BLaER1 (cell line): ENCODE measurements around the gene SRP54.
"Not testable (repeated sequence)": the region's sequence is repeated elsewhere in the genome, so short reads cannot be mapped to it uniquely, and the experiment has no call there.

Source experiments
- H3K27ac ChIP-seq: shearing (Covaris generic); formaldehyde crosslinking; 2 replicates; pipeline ENCODE4 v1.8.1; 2022
- H3K27me3 ChIP-seq: shearing (Covaris generic); formaldehyde crosslinking; 2 replicates; pipeline ENCODE4 v1.8.1; 2022
- H3K36me3 ChIP-seq: shearing (Covaris generic); formaldehyde crosslinking; 2 replicates; pipeline ENCODE4 v1.8.1; 2022
- H3K4me1 ChIP-seq: shearing (Covaris generic); formaldehyde crosslinking; 2 replicates; pipeline ENCODE4 v1.8.1; 2022
- H3K4me2 ChIP-seq: shearing (Covaris generic); formaldehyde crosslinking; 2 replicates; pipeline ENCODE4 v1.8.1; 2022
- H3K4me3 ChIP-seq: shearing (Covaris generic); formaldehyde crosslinking; 2 replicates; pipeline ENCODE4 v1.8.1; 2022
- H3K9ac ChIP-seq: shearing (Covaris generic); formaldehyde crosslinking; 2 replicates; pipeline ENCODE4 v1.8.1; 2022
- H3K9me3 ChIP-seq: shearing (Covaris generic); formaldehyde crosslinking; 2 replicates; pipeline ENCODE4 v1.8.1; 2022
- H4K20me1 ChIP-seq: shearing (Covaris generic); formaldehyde crosslinking; 2 replicates; pipeline ENCODE4 v1.8.1; 2022
- Cebpa-rat ChIP-seq: shearing (Covaris generic); IDR thresholded peaks from 2 replicates; pipeline ENCODE4 v1.8.1; 2022

Gene SRP54

GRCh38 chr14:35044939-35045797 is 62.4 kb downstream of the SRP54 start:
- peak overlapping the region; percentile 85 for H3K4me2 ChIP-seq
- TF ChIP-seq Cebpa-rat = no peak
- peaks cover 18% of the 10 kb centered on the region for H3K4me1 ChIP-seq
- no peaks in the 10 kb centered on the region for H3K9me3 ChIP-seq
- peak overlapping the region; percentile 66 for H3K27ac ChIP-seq
- peak overlapping the region; percentile 82 for H3K9ac ChIP-seq
- no peaks in the 10 kb centered on the region for H3K27me3 ChIP-seq
- no peaks in the 10 kb centered on the region for H4K20me1 ChIP-seq
- H3K36me3 ChIP-seq = peaks cover 5% of the 10 kb centered on the region; the same call in 1 of the 2 replicates
- peak overlapping the region; percentile 88 for H3K4me3 ChIP-seq

GRCh38 chr14:35045798-35046047 is 62.9 kb downstream of the SRP54 start:
- TF ChIP-seq Cebpa-rat = no peak
- H3K27me3 ChIP-seq = no peaks in the 10 kb centered on the region
- peaks cover 18% of the 10 kb centered on the region for H3K4me1 ChIP-seq
- peak overlapping the region; percentile 85 for H3K4me2 ChIP-seq
- H3K27ac ChIP-seq = peak overlapping the region; percentile 66
- H3K9me3 ChIP-seq = no peaks in the 10 kb centered on the region
- H3K36me3 ChIP-seq = peaks cover 5% of the 10 kb centered on the region; the same call in 1 of the 2 replicates
- peak overlapping the region; percentile 88 for H3K4me3 ChIP-seq
- peak overlapping the region; percentile 82 for H3K9ac ChIP-seq
- no peaks in the 10 kb centered on the region for H4K20me1 ChIP-seq

- Histone ChIP-seq H3K9ac (peak within 1 kb of the TSS; percentile 82), H3K36me3 (peaks cover 8% of the 10 kb centered on the region; the same call in 1 of the 2 replicates), H4K20me1 (no peaks in the 10 kb centered on the region), H3K4me1 (peaks cover 18% of the 10 kb centered on the region), H3K27me3 (no peaks in the 10 kb centered on the region), H3K27ac (peak within 1 kb of the TSS; percentile 73), H3K4me2 (peak within 1 kb of the TSS; percentile 85), H3K9me3 (no peaks in the 10 kb centered on the region), H3K4me3 (peak within 1 kb of the TSS; percentile 88)
- no peak for TF ChIP-seq Cebpa-rat
Measured at GRCh38 chr14:35046048-35046750, 63.4 kb downstream of the SRP54 start, which contains the start of gene FAM177A1. Gene FAM177A1 (plus strand): TSS chr14:35046272. CDS start chr14:35046464, 192 bp downstream.

GRCh38 chr14:35046751-35047536 is 64.2 kb downstream of the SRP54 start:
- H3K9me3 ChIP-seq = no peaks in the 10 kb centered on the region
- H3K36me3 ChIP-seq = peaks cover 12% of the 10 kb centered on the region; the same call in 1 of the 2 replicates
- TF ChIP-seq Cebpa-rat = no peak
- peaks cover 18% of the 10 kb centered on the region for H3K4me1 ChIP-seq
- H3K27ac ChIP-seq = peak overlapping the region; percentile 73
- no peaks in the 10 kb centered on the region for H3K27me3 ChIP-seq
- H3K4me3 ChIP-seq = peak overlapping the region; percentile 88
- no peaks in the 10 kb centered on the region for H4K20me1 ChIP-seq
- peak overlapping the region; percentile 85 for H3K4me2 ChIP-seq
- peak overlapping the region; percentile 82 for H3K9ac ChIP-seq

- no peak overlapping the region for H3K4me3 ChIP-seq
- no peak overlapping the region for H3K27ac ChIP-seq
Measured at GRCh38 chr14:35047976-35048513, 65.3 kb downstream of the SRP54 start.

GRCh38 chr14:35050652-35051051 is 67.9 kb downstream of the SRP54 start:
- H4K20me1 ChIP-seq = no peaks in the 10 kb centered on the region
- peaks cover 30% of the 10 kb centered on the region for H3K36me3 ChIP-seq
- no peaks in the 10 kb centered on the region for H3K27me3 ChIP-seq
- no peak overlapping the region for H3K4me2 ChIP-seq
- no peaks in the 10 kb centered on the region for H3K9me3 ChIP-seq
- peaks cover 13% of the 10 kb centered on the region for H3K4me1 ChIP-seq
- H3K9ac ChIP-seq = no peak overlapping the region
- no peak overlapping the region for H3K4me3 ChIP-seq
- no peak overlapping the region for H3K27ac ChIP-seq
- no peak for TF ChIP-seq Cebpa-rat

More at GRCh38 chr14:35047976-35048513, 65.3 kb downstream of the SRP54 start:
- Histone ChIP-seq H4K20me1 (no peaks in the 10 kb centered on the region), H3K9ac (no peak overlapping the region), H3K4me1 (peaks cover 18% of the 10 kb centered on the region), H3K36me3 (peaks cover 20% of the 10 kb centered on the region; the same call in 1 of the 2 replicates), H3K9me3 (no peaks in the 10 kb centered on the region), H3K27me3 (no peaks in the 10 kb centered on the region), H3K4me2 (no peak overlapping the region)
- no peak for TF ChIP-seq Cebpa-rat

GRCh38 chr14:35051796-35052195 is 69.0 kb downstream of the SRP54 start:
- no peak overlapping the region for H3K27ac ChIP-seq
- H4K20me1 ChIP-seq = no peaks in the 10 kb centered on the region
- H3K4me3 ChIP-seq = no peak overlapping the region
- H3K27me3 ChIP-seq = no peaks in the 10 kb centered on the region
- H3K4me1 ChIP-seq = peaks cover 12% of the 10 kb centered on the region
- H3K36me3 ChIP-seq = peaks cover 37% of the 10 kb centered on the region
- H3K4me2 ChIP-seq = no peak overlapping the region
- no peak for TF ChIP-seq Cebpa-rat
- no peak overlapping the region for H3K9ac ChIP-seq
- no peaks in the 10 kb centered on the region for H3K9me3 ChIP-seq

GRCh38 chr14:35052637-35053036 is 69.8 kb downstream of the SRP54 start:
- H3K4me2 ChIP-seq = no peak overlapping the region
- H3K27ac ChIP-seq = no peak overlapping the region
- H3K36me3 ChIP-seq = peaks cover 42% of the 10 kb centered on the region
- no peaks in the 10 kb centered on the region for H3K27me3 ChIP-seq
- no peak overlapping the region for H3K4me3 ChIP-seq
- H3K9ac ChIP-seq = no peak overlapping the region
- no peaks in the 10 kb centered on the region for H4K20me1 ChIP-seq
- H3K9me3 ChIP-seq = no peaks in the 10 kb centered on the region
- peaks cover 4% of the 10 kb centered on the region for H3K4me1 ChIP-seq
- TF ChIP-seq Cebpa-rat = no peak

GRCh38 chr14:35061113-35061791 is 78.5 kb downstream of the SRP54 start:
- peaks cover 36% of the 10 kb centered on the region for H3K36me3 ChIP-seq
- H3K4me1 ChIP-seq, H4K20me1 ChIP-seq, H3K27ac ChIP-seq, H3K9me3 ChIP-seq, H3K4me2 ChIP-seq, H3K27me3 ChIP-seq, H3K4me3 ChIP-seq, H3K9ac ChIP-seq: not testable (repeated sequence)

- H3K4me3 ChIP-seq, H3K27ac ChIP-seq, H3K9ac ChIP-seq, H3K27me3 ChIP-seq, H3K4me2 ChIP-seq, H3K4me1 ChIP-seq, H3K9me3 ChIP-seq, H4K20me1 ChIP-seq: not testable (repeated sequence)
- peaks cover 23% of the 10 kb centered on the region for H3K36me3 ChIP-seq
Measured at GRCh38 chr14:35065731-35066130, 82.9 kb downstream of the SRP54 start.
